IPS-20b (cell line): ENCODE measurements around the gene RABEP2.

Experiments used
- H3K27ac ChIP-seq: one replicate; pipeline ENCODE4 v1.5.1; 2013; ENCODE audit warnings: low read length
- H3K27me3 ChIP-seq: 2 replicates; pipeline ENCODE4 v1.6.1; 2013; ENCODE audit warnings: mild to moderate bottlenecking, low read length, inconsistent platforms; ENCODE audit not compliant: insufficient read depth
- H3K36me3 ChIP-seq: 2 replicates; pipeline ENCODE4 v1.6.1; 2013; ENCODE audit warnings: low read depth, mild to moderate bottlenecking, inconsistent platforms, low read length, moderate library complexity; ENCODE audit not compliant: insufficient read depth
- H3K4me1 ChIP-seq: 2 replicates; pipeline ENCODE4 v1.6.1; 2013; ENCODE audit warnings: mild to moderate bottlenecking, control low read depth, inconsistent platforms, low read length, moderate library complexity; ENCODE audit not compliant: insufficient read depth
- H3K4me3 ChIP-seq: 2 replicates; pipeline ENCODE4 v1.5.1; 2013; ENCODE audit warnings: mild to moderate bottlenecking, low read length, inconsistent platforms
- H3K9ac ChIP-seq: 2 replicates; pipeline ENCODE4 v1.6.1; 2013; ENCODE audit warnings: low read depth, mild to moderate bottlenecking, inconsistent platforms, low read length, moderate library complexity
- H3K9me3 ChIP-seq: 2 replicates; pipeline ENCODE4 v1.6.1; 2013; ENCODE audit warnings: mild to moderate bottlenecking, low read depth, low read length, inconsistent platforms; ENCODE audit not compliant: insufficient read depth

Gene RABEP2

GRCh38 chr16:28863929-28864793 is 60.9 kb downstream of the RABEP2 start:
- H3K36me3 ChIP-seq: peaks cover 22% of the 10 kb centered on the region
- peaks cover 8% of the 10 kb centered on the region; the same call in 1 of the 2 replicates for H3K4me1 ChIP-seq
- peak overlapping the region; percentile 100 for H3K27ac ChIP-seq
- H3K27me3 ChIP-seq: no peaks in the 10 kb centered on the region
- H3K9me3 ChIP-seq: no peaks in the 10 kb centered on the region
- peak overlapping the region; percentile 99 for H3K4me3 ChIP-seq
- peak overlapping the region; percentile 100 for H3K9ac ChIP-seq

DNA sequence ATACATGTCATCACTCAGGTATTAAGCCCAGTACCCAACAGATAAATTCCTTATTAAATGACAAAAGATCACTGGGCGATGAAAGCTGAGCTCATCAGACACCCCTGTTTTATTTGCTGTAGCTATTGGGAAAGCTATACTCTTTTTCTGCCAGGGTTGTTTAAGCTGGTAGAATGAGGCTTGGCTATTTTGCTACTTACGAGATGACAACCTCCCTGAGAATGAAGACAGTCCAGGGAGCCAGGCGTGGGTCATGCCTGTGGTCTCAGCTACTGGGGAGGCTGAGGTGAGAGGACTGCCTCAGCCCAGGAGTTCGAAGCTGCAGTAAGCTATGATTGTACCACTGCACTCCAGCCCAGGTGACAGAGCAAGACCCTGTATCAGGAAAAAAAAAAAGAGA is 65.7 kb downstream of the RABEP2 start:
- H3K9me3 ChIP-seq: no peaks in the 10 kb centered on the region
- H3K4me1 ChIP-seq: no peaks in the 10 kb centered on the region; the same call in 1 of the 2 replicates
- H3K27me3 ChIP-seq: no peaks in the 10 kb centered on the region
- no peak overlapping the region for H3K27ac ChIP-seq
- H3K9ac ChIP-seq: no peak overlapping the region
- H3K4me3 ChIP-seq: no peak overlapping the region
- no peaks in the 10 kb centered on the region for H3K36me3 ChIP-seq

GRCh38 chr16:28858421-28858820 is 66.6 kb downstream of the RABEP2 start:
- no peak overlapping the region for H3K27ac ChIP-seq
- no peaks in the 10 kb centered on the region for H3K36me3 ChIP-seq
- no peak overlapping the region for H3K4me3 ChIP-seq
- H3K4me1 ChIP-seq: no peaks in the 10 kb centered on the region
- H3K27me3 ChIP-seq: no peaks in the 10 kb centered on the region
- H3K9me3 ChIP-seq: no peaks in the 10 kb centered on the region
- H3K9ac ChIP-seq: no peak overlapping the region
